GM12864 (cell line): ENCODE results near the gene ASPSCR1.

Experiments
- DNase-seq: peaks from one replicate; pipeline ENCODE4 v3.0.0-alpha.2; 2011; ENCODE audit warnings: low read depth
- H3K4me3 ChIP-seq: 2 replicates; pipeline ENCODE4 v1.5.1; 2011; ENCODE audit warnings: mild to moderate bottlenecking, low read depth, low read length, control low read depth
- TF ChIP-seq, protein P1 (sequence below): IDR thresholded peaks from 2 replicates; pipeline ENCODE4 v1.5.1; 2011; ENCODE audit warnings: low read depth, mild to moderate bottlenecking, moderate library complexity, low read length, control low read depth, inconsistent platforms; ENCODE audit errors: missing control alignments

ASPSCR1 gene

DNA sequence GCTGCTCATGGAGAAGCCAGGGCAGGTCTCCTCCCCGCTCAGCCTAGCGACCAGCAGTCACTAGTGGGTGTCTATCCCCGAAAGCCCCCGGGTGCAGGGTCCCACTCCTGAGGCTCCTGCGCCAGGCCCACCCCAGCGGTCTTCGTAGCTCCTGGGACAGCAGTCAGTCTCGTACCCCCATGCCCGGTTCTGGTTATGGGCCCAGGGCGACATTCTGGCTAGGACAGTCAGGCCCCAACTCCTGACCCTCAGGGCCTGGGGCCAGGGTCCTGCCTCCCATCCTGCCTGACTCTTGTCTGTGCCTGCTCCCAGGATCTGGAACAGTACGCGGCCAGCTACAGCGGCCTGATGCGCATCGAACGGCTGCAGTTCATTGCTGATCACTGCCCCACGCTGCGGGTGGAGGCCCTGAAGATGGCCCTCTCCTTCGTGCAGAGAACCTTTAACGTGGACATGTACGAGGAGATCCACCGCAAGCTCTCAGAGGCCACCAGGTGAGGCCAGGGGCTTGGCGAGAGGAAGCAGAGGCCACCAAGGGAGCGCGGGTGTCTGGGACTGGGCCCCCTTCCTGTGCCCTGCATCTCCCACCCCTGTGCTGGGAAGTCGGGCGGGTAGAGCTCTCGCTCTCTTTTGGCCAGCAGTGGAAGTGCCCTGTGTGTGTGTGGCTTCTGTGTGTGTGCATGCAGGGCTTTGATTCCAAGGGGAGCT, 76.3 kb downstream of the ASPSCR1 start:
- no peak overlapping the region for H3K4me3 ChIP-seq
- no peak for DNase-seq
- TF ChIP-seq, protein P1, sequence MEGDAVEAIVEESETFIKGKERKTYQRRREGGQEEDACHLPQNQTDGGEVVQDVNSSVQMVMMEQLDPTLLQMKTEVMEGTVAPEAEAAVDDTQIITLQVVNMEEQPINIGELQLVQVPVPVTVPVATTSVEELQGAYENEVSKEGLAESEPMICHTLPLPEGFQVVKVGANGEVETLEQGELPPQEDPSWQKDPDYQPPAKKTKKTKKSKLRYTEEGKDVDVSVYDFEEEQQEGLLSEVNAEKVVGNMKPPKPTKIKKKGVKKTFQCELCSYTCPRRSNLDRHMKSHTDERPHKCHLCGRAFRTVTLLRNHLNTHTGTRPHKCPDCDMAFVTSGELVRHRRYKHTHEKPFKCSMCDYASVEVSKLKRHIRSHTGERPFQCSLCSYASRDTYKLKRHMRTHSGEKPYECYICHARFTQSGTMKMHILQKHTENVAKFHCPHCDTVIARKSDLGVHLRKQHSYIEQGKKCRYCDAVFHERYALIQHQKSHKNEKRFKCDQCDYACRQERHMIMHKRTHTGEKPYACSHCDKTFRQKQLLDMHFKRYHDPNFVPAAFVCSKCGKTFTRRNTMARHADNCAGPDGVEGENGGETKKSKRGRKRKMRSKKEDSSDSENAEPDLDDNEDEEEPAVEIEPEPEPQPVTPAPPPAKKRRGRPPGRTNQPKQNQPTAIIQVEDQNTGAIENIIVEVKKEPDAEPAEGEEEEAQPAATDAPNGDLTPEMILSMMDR = no peak

GRCh38 chr17:82054351-82055022, 77.1 kb downstream of the ASPSCR1 start:
- no peak overlapping the region for H3K4me3 ChIP-seq
- TF ChIP-seq, protein P1 = no peak
- no peak for DNase-seq

DNA sequence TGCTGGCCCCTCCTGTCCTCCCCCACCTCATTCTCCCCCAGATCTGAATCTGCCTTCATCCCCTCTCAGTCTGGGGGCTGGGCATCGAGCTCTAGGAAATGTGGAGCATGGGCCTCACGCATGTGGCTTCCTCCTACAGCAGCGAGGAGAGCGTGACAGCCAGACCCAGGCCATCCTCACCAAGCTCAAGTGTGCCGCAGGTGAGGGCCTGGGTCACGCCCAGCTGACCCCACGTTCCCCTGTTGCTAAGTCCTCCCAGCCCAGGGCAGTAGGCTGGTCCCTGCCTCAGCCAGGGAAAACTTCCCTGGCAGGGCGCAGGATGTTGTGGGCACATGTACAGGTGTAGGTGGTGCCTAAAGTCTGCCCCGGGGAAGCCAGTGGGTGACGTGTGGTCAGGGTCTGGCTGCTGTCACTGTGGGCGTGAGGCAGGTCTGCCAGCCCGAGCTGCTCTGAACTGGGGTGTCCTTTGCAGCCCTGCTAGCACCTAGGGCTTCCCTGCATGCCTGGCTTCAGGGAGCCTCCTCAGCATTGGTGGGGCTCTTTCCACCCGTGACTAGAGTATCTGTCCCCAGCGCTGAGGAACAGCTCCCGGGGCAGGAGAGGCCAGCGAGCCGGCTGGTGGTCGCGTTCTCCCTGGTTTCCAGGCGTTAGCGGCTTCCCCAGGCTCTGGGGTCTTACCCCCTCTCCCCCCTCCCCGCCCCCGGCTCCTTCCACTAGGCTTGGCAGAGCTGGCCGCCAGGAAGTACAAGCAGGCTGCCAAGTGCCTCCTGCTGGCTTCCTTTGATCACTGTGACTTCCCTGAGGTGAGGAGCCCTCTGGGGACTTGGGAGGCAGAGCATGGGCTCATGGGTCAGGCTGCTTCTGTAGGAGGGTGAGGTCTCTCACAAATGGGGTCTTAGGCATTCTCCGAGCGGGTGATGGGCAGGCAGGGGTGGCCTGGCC, 77.9 kb downstream of the ASPSCR1 start:
- TF ChIP-seq, protein P1 = no peak
- DNase-seq = no peak
- no peak overlapping the region for H3K4me3 ChIP-seq

DNA sequence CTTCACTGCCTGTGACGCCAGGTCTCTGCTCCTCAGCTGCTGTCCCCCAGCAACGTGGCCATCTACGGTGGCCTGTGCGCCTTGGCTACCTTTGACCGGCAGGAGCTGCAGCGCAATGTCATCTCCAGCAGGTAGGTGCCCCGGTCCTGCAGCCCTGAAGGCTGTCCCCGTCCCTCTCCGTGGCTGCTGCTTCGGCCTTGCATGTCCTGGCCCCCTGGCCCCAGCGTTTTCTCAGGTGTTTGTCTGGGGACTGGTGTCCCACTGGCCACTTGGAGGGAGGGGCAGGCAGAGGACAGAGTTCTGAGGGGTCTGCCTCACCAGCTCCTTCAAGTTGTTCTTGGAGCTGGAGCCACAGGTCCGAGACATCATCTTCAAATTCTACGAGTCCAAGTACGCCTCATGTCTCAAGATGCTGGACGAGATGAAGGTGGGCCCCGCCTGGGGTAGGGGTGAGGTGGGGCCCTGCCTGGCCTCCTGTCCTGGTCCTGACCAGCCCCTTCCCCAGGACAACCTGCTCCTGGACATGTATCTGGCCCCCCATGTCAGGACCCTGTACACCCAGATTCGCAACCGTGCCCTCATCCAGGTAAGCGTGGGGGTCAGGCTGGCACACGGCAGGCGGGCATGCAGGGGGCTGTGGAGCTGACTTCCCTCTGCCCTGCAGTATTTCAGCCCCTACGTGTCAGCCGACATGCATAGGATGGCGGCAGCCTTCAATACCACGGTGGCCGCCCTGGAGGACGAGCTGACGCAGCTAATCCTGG, 78.7 kb downstream of the ASPSCR1 start:
- no peak for DNase-seq
- H3K4me3 ChIP-seq = no peak overlapping the region
- TF ChIP-seq, protein P1 = no peak

DNA sequence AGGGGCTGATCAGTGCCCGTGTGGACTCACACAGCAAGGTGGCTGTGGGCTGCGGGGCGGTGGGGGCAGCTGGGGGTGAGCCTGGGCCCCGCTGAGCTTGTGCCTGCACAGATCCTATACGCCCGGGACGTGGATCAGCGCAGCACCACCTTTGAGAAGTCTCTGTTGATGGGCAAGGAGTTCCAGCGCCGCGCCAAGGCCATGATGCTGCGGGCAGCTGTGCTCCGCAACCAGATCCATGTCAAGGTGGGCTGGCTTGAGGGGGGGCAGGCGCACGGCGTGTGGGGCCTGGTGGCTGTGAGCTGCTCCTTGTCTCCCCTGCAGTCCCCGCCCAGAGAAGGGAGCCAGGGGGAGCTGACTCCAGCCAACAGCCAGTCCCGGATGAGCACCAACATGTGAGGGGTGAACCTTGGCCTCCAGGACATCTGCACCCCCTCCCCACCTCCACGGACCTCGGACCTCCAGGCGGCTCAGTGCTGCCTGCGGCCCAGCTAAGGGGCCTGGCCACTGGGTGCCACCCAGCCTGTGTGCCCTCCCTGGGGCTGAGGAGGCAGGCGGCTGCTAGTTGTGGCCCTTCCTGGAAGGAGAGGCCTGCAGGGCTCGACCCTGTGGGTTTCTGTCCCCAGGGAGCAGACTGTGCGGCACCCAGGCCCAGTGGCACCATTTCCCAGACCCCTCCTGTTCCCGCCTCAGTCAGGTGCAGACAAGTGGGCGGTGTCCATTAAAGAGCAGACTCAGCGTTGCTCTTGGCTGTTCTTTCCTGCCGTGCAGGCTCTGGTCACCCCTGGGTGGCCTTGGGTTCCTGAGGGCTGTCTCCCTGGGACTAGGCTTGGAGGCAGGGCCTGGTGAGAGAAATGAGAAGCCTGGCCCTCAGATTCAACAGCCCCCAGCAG, 79.5 kb downstream of the ASPSCR1 start:
- no peak for DNase-seq
- TF ChIP-seq, protein P1 = no peak
- H3K4me3 ChIP-seq = no peak overlapping the region
